T-helper 2 cell treated with Interferon-gamma antibody and Interleukin-4, amounts not matched to agents 5 μg/mL and 100 μg/mL, for 36 hours (primary cell): ENCODE measurements around the gene PLXNA4.
"Not testable (repeated sequence)": the region's sequence is repeated elsewhere in the genome, so short reads cannot be mapped to it uniquely, and the experiment has no call there.

Experiments
- DNase-seq: peaks from one replicate; pipeline ENCODE4 v3.0.0; 2021; ENCODE audit warnings: low spot score
- H3K27ac Mint-ChIP-seq: one replicate; pipeline ENCODE4 v1.8.0; 2021; ENCODE audit warnings: mild to moderate bottlenecking, mixed read lengths
- H3K27me3 Mint-ChIP-seq: one replicate; pipeline ENCODE4 v1.8.0; 2021; ENCODE audit warnings: low read depth, mixed read lengths
- H3K36me3 Mint-ChIP-seq: one replicate; pipeline ENCODE4 v1.8.0; 2021; ENCODE audit warnings: low read depth, mixed read lengths
- H3K4me1 Mint-ChIP-seq: one replicate; pipeline ENCODE4 v1.8.0; 2021; ENCODE audit warnings: low read depth, mixed read lengths
- H3K4me3 Mint-ChIP-seq: one replicate; pipeline ENCODE4 v1.8.0; 2022; ENCODE audit warnings: mild to moderate bottlenecking, moderate library complexity, mixed read lengths
- H3K9me3 Mint-ChIP-seq: one replicate; pipeline ENCODE4 v1.8.0; 2021; ENCODE audit warnings: mixed read lengths

PLXNA4 gene

GRCh38 chr7:132185150-132185549, 391.1 kb downstream of the PLXNA4 start:
- H3K27ac Mint-ChIP-seq: no peak overlapping the region
- no peak for DNase-seq
- no peaks in the 10 kb centered on the region for H3K4me1 Mint-ChIP-seq
- H3K36me3 Mint-ChIP-seq: peaks cover 3% of the 10 kb centered on the region
- H3K4me3 Mint-ChIP-seq: no peak overlapping the region
- H3K9me3 Mint-ChIP-seq: peaks cover 11% of the 10 kb centered on the region
- H3K27me3 Mint-ChIP-seq: no peaks in the 10 kb centered on the region

GRCh38 chr7:132183781-132184380, 392.4 kb downstream of the PLXNA4 start:
- Mint-ChIP-seq H3K27me3 (no peaks in the 10 kb centered on the region), H3K4me3 (no peak overlapping the region), H3K9me3 (peaks cover 11% of the 10 kb centered on the region), H3K36me3 (peaks cover 3% of the 10 kb centered on the region), H3K27ac (no peak overlapping the region), H3K4me1 (no peaks in the 10 kb centered on the region)
- DNase-seq: no peak

GRCh38 chr7:132182992-132183391, 393.3 kb downstream of the PLXNA4 start:
- H3K27me3 Mint-ChIP-seq: no peaks in the 10 kb centered on the region
- H3K4me3 Mint-ChIP-seq: no peak overlapping the region
- H3K4me1 Mint-ChIP-seq: no peaks in the 10 kb centered on the region
- no peak for DNase-seq
- no peak overlapping the region for H3K27ac Mint-ChIP-seq
- H3K9me3 Mint-ChIP-seq: peaks cover 11% of the 10 kb centered on the region
- H3K36me3 Mint-ChIP-seq: peaks cover 3% of the 10 kb centered on the region

GRCh38 chr7:132181946-132182685, 394.2 kb downstream of the PLXNA4 start:
- DNase-seq: no peak
- H3K4me3 Mint-ChIP-seq: no peak overlapping the region
- H3K27me3 Mint-ChIP-seq: no peaks in the 10 kb centered on the region
- no peaks in the 10 kb centered on the region for H3K36me3 Mint-ChIP-seq
- H3K9me3 Mint-ChIP-seq: peaks cover 7% of the 10 kb centered on the region
- no peak overlapping the region for H3K27ac Mint-ChIP-seq
- H3K4me1 Mint-ChIP-seq: no peaks in the 10 kb centered on the region

GRCh38 chr7:132181371-132181770, 394.9 kb downstream of the PLXNA4 start:
- Mint-ChIP-seq H3K9me3 (no peaks in the 10 kb centered on the region), H3K27ac (no peak overlapping the region), H3K36me3 (no peaks in the 10 kb centered on the region), H3K4me1 (no peaks in the 10 kb centered on the region), H3K27me3 (no peaks in the 10 kb centered on the region), H3K4me3 (no peak overlapping the region)
- no peak for DNase-seq

- Mint-ChIP-seq H3K36me3 (no peaks in the 10 kb centered on the region), H3K27ac (no peak overlapping the region), H3K4me3 (no peak overlapping the region), H3K9me3 (no peaks in the 10 kb centered on the region), H3K4me1 (no peaks in the 10 kb centered on the region), H3K27me3 (no peaks in the 10 kb centered on the region)
- no peak for DNase-seq
Observed at GRCh38 chr7:132180481-132180880, 395.8 kb downstream of the PLXNA4 start.

GRCh38 chr7:132179681-132180080, 396.6 kb downstream of the PLXNA4 start:
- Mint-ChIP-seq H3K36me3 (no peaks in the 10 kb centered on the region), H3K27me3 (no peaks in the 10 kb centered on the region), H3K27ac (no peak overlapping the region), H3K4me1 (no peaks in the 10 kb centered on the region), H3K9me3 (no peaks in the 10 kb centered on the region), H3K4me3 (no peak overlapping the region)
- DNase-seq: no peak

- Mint-ChIP-seq H3K27me3 (no peaks in the 10 kb centered on the region), H3K4me3 (no peak overlapping the region), H3K36me3 (no peaks in the 10 kb centered on the region), H3K9me3 (no peaks in the 10 kb centered on the region), H3K4me1 (no peaks in the 10 kb centered on the region), H3K27ac (no peak overlapping the region)
- DNase-seq: no peak
Observed at GRCh38 chr7:132179080-132179430, 397.2 kb downstream of the PLXNA4 start.

- not testable (repeated sequence) for H3K4me1 Mint-ChIP-seq, H3K27ac Mint-ChIP-seq, H3K27me3 Mint-ChIP-seq, H3K4me3 Mint-ChIP-seq, DNase-seq, H3K36me3 Mint-ChIP-seq, H3K9me3 Mint-ChIP-seq
Observed at GRCh38 chr7:132178402-132179079, 397.7 kb downstream of the PLXNA4 start.

- H3K9me3 Mint-ChIP-seq: no peaks in the 10 kb centered on the region
- no peaks in the 10 kb centered on the region for H3K36me3 Mint-ChIP-seq
- no peak overlapping the region for H3K27ac Mint-ChIP-seq
- DNase-seq: no peak
- H3K4me1 Mint-ChIP-seq: no peaks in the 10 kb centered on the region
- no peaks in the 10 kb centered on the region for H3K27me3 Mint-ChIP-seq
- H3K4me3 Mint-ChIP-seq: no peak overlapping the region
Observed at GRCh38 chr7:132177708-132178401, 398.4 kb downstream of the PLXNA4 start.

- no peak overlapping the region for H3K4me3 Mint-ChIP-seq
- DNase-seq: no peak
- no peak overlapping the region for H3K27ac Mint-ChIP-seq
- H3K36me3 Mint-ChIP-seq: no peaks in the 10 kb centered on the region
- H3K9me3 Mint-ChIP-seq: no peaks in the 10 kb centered on the region
- H3K27me3 Mint-ChIP-seq: no peaks in the 10 kb centered on the region
- H3K4me1 Mint-ChIP-seq: no peaks in the 10 kb centered on the region
Observed at GRCh38 chr7:132176719-132177118, 399.6 kb downstream of the PLXNA4 start.

GRCh38 chr7:132171130-132171576, 405.1 kb downstream of the PLXNA4 start:
- Mint-ChIP-seq H3K36me3 (no peaks in the 10 kb centered on the region), H3K9me3 (no peaks in the 10 kb centered on the region), H3K4me3 (no peak overlapping the region), H3K4me1 (no peaks in the 10 kb centered on the region), H3K27me3 (no peaks in the 10 kb centered on the region), H3K27ac (no peak overlapping the region)
- no peak for DNase-seq

GRCh38 chr7:132169730-132170129, 406.5 kb downstream of the PLXNA4 start:
- Mint-ChIP-seq H3K4me3 (no peak overlapping the region), H3K27me3 (no peaks in the 10 kb centered on the region), H3K36me3 (no peaks in the 10 kb centered on the region), H3K27ac (no peak overlapping the region), H3K9me3 (no peaks in the 10 kb centered on the region), H3K4me1 (no peaks in the 10 kb centered on the region)
- no peak for DNase-seq

GRCh38 chr7:132168239-132168638, 408.0 kb downstream of the PLXNA4 start:
- H3K9me3 Mint-ChIP-seq: no peaks in the 10 kb centered on the region
- DNase-seq: no peak
- no peaks in the 10 kb centered on the region for H3K36me3 Mint-ChIP-seq
- no peak overlapping the region for H3K4me3 Mint-ChIP-seq
- H3K27ac Mint-ChIP-seq: no peak overlapping the region
- H3K4me1 Mint-ChIP-seq: no peaks in the 10 kb centered on the region
- no peaks in the 10 kb centered on the region for H3K27me3 Mint-ChIP-seq
